Measurements from ENCODE around the gene ELP4. TPM values are rescaled to one million over a fixed set of nuclear protein-coding genes. Genes with fewer than 3 reads are reported as not detected.
"Not testable (repeated sequence)": the region's sequence is repeated elsewhere in the genome, so short reads cannot be mapped to it uniquely, and the experiment has no call there.

ELP4 gene
- total RNA-seq, 1 donor from 2014 or later, result 37.1 TPM

GRCh38 chr11:31720225-31720624 lies 210.7 kb downstream of the ELP4 start:
- intact Hi-C loops (cut with DNase I), result no loop called here
- no peaks in the 10 kb centered on the region for H3K9me3 ChIP-seq
- no peak overlapping the region for H3K4me3 ChIP-seq
- DNase-seq (ENCODE audit: low spot score in 2 of 2), result no peak
- H3K27ac ChIP-seq, result no peak overlapping the region
- no peaks in the 10 kb centered on the region for H3K4me1 ChIP-seq
- no peaks in the 10 kb centered on the region for H3K27me3 ChIP-seq
- TF ChIP-seq CTCF (IDR thresholded peaks at IDR 0.05), result no peak
- H3K36me3 ChIP-seq, result no peaks in the 10 kb centered on the region

GRCh38 chr11:31720671-31721365 lies 211.3 kb downstream of the ELP4 start:
- H3K36me3 ChIP-seq, result no peaks in the 10 kb centered on the region
- intact Hi-C loops (cut with DNase I), result no loop called here
- DNase-seq (ENCODE audit: low spot score in 2 of 2), result no peak
- no peak for TF ChIP-seq CTCF (IDR thresholded peaks at IDR 0.05)
- H3K27ac ChIP-seq, result no peak overlapping the region
- H3K9me3 ChIP-seq, result no peaks in the 10 kb centered on the region
- H3K4me1 ChIP-seq, result no peaks in the 10 kb centered on the region
- no peak overlapping the region for H3K4me3 ChIP-seq
- no peaks in the 10 kb centered on the region for H3K27me3 ChIP-seq

GRCh38 chr11:31722754-31723153 lies 213.2 kb downstream of the ELP4 start:
- intact Hi-C loops (cut with DNase I), result no loop called here
- TF ChIP-seq CTCF (IDR thresholded peaks at IDR 0.05), result no peak
- H3K9me3 ChIP-seq, result no peaks in the 10 kb centered on the region
- no peaks in the 10 kb centered on the region for H3K36me3 ChIP-seq
- no peak for DNase-seq (ENCODE audit: low spot score in 2 of 2)
- no peak overlapping the region for H3K27ac ChIP-seq
- H3K4me3 ChIP-seq, result no peak overlapping the region
- H3K27me3 ChIP-seq, result no peaks in the 10 kb centered on the region
- no peaks in the 10 kb centered on the region for H3K4me1 ChIP-seq

GRCh38 chr11:31725176-31725575 lies 215.6 kb downstream of the ELP4 start:
- Histone ChIP-seq H3K9me3 (no peaks in the 10 kb centered on the region), H3K36me3 (peaks cover 0 to 3% of the 10 kb centered on the region in 2 donors), H3K27ac (no peak overlapping the region), H3K27me3 (no peaks in the 10 kb centered on the region), H3K4me1 (no peaks in the 10 kb centered on the region), H3K4me3 (no peak overlapping the region)
- TF ChIP-seq CTCF (IDR thresholded peaks at IDR 0.05), result no peak
- DNase-seq (ENCODE audit: low spot score in 2 of 2), result no peak
- intact Hi-C loops (cut with DNase I), result no loop called here

- Histone ChIP-seq H3K9me3 (peaks cover 0 to 11% of the 10 kb centered on the region in 2 donors), H3K4me3 (no peak overlapping the region), H3K27me3 (no peaks in the 10 kb centered on the region), H3K27ac (no peak overlapping the region), H3K36me3 (peaks cover 0 to 4% of the 10 kb centered on the region in 2 donors), H3K4me1 (no peaks in the 10 kb centered on the region)
- intact Hi-C loops (cut with DNase I), result no loop called here
- DNase-seq (ENCODE audit: low spot score in 2 of 2), result no peak
- no peak for TF ChIP-seq CTCF (IDR thresholded peaks at IDR 0.05)
Observed at GRCh38 chr11:31728432-31728831, 218.9 kb downstream of the ELP4 start.

GRCh38 chr11:31740131-31740530 lies 230.6 kb downstream of the ELP4 start:
- Histone ChIP-seq H3K9me3 (peaks cover 0 to 36% of the 10 kb centered on the region in 2 donors), H3K4me1 (no peaks in the 10 kb centered on the region), H3K27ac (no peak overlapping the region), H3K4me3 (no peak overlapping the region), H3K36me3 (no peaks in the 10 kb centered on the region), H3K27me3 (no peaks in the 10 kb centered on the region)
- no peak for TF ChIP-seq CTCF (IDR thresholded peaks at IDR 0.05)
- intact Hi-C loops (cut with DNase I), result no loop called here
- DNase-seq (ENCODE audit: low spot score in 2 of 2), result no peak

GRCh38 chr11:31740731-31741368 lies 231.3 kb downstream of the ELP4 start:
- H3K4me3 ChIP-seq; DNase-seq (ENCODE audit: low spot score in 2 of 2); H3K36me3 ChIP-seq; H3K4me1 ChIP-seq; intact Hi-C loops (cut with DNase I); H3K27me3 ChIP-seq; H3K27ac ChIP-seq: not testable (repeated sequence)
- H3K9me3 ChIP-seq, result peaks cover 0 to 33% of the 10 kb centered on the region in 2 donors
